ENCODE results near the gene SMC1B. TPM values are rescaled to one million over a fixed set of nuclear protein-coding genes. Genes with fewer than 3 reads are reported as not detected.
A peak's percentile ranks its signal among the peaks of the same experiment; 100 is the strongest.
"Not testable (repeated sequence)": the region's sequence is repeated elsewhere in the genome, so short reads cannot be mapped to it uniquely, and the experiment has no call there.

The SMC1B gene
- total and polyA plus RNA-seq, 2 donors, result 0.11 to 0.19 TPM

GRCh38 chr22:45298934-45299505 is 114.4 kb downstream of the SMC1B start:
- no peaks in the 10 kb centered on the region for H3K36me3 ChIP-seq (ENCODE audit: control insufficient read depth in 2 of 2, insufficient read depth in 2 of 2, low read length in 1 of 2)
- no peak overlapping the region for H3K4me3 ChIP-seq (ENCODE audit: low read length in 2 of 2)
- H3K27me3 ChIP-seq (ENCODE audit: control insufficient read depth in 2 of 2, insufficient read depth in 1 of 2, low read length in 1 of 2), result peaks cover 0 to 2% of the 10 kb centered on the region in 2 donors
- no peak for DNase-seq (ENCODE audit: low read depth in 6 of 9, low spot score in 9 of 9)
- WGBS, result 89% methylated on average over 15 of the region's 15 CpGs
- H3K27ac ChIP-seq (ENCODE audit: low read depth in 1 of 2, low read length in 1 of 2), result no peak overlapping the region
- peaks cover 0 to 7% of the 10 kb centered on the region in 2 donors for H3K4me1 ChIP-seq (ENCODE audit: control insufficient read depth in 2 of 2, insufficient read depth in 2 of 2, low read length in 2 of 2)
- H3K9me3 ChIP-seq (ENCODE audit: control insufficient read depth in 2 of 2, insufficient read depth in 1 of 2, low read length in 1 of 2), result peaks cover 0 to 4% of the 10 kb centered on the region in 2 donors

DNA sequence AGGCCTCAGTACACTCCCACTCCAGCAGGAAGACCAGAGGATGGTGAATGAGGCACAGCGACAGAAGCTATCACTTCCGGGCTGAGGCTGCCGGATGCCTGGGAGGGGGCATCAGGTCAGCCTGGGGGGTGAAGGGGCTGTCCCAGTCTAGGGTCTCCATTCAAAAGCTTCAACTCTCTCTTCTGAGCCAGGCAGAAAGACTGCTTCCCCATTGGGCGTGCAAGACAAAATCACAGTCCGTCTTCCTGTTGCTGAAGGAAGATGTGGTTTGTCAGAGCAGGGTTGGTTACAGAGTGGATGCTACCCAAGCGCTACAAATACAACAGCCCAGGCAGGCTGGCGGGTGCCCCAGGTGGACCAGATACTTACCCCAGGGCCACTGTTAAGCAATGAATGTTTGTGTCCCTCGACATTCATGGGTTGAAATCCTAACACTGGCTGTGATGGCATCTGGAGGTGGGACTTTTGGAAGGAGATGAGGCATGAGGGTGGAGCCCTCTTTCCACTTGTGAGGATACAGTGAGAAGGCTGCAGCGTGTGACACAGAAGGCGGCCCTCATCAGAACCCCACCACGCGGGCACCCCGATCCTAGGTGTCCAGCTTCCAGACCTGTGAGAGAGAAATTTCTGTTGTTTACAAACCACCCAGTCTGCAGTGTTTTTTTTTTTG is 116.6 kb downstream of the SMC1B start:
- H3K4me1 ChIP-seq (ENCODE audit: control insufficient read depth in 2 of 2, insufficient read depth in 2 of 2, low read length in 2 of 2), result peaks cover 0 to 7% of the 10 kb centered on the region in 2 donors
- DNase-seq (ENCODE audit: low read depth in 6 of 9, low spot score in 9 of 9), result peak in 4 of 9 donors; percentile 19 to 69 (median 28)
- H3K27me3 ChIP-seq (ENCODE audit: control insufficient read depth in 2 of 2, insufficient read depth in 1 of 2, low read length in 1 of 2), result peaks cover 0 to 9% of the 10 kb centered on the region in 2 donors
- WGBS, result 47% methylated on average over 13 of the region's 13 CpGs
- no peak overlapping the region for H3K4me3 ChIP-seq (ENCODE audit: low read length in 2 of 2)
- H3K36me3 ChIP-seq (ENCODE audit: control insufficient read depth in 2 of 2, insufficient read depth in 2 of 2, low read length in 1 of 2), result no peaks in the 10 kb centered on the region
- H3K27ac ChIP-seq (ENCODE audit: low read depth in 1 of 2, low read length in 1 of 2), result peak overlapping the region; percentile 68 to 81
- peaks cover 0 to 4% of the 10 kb centered on the region in 2 donors for H3K9me3 ChIP-seq (ENCODE audit: control insufficient read depth in 2 of 2, insufficient read depth in 1 of 2, low read length in 1 of 2)

DNA sequence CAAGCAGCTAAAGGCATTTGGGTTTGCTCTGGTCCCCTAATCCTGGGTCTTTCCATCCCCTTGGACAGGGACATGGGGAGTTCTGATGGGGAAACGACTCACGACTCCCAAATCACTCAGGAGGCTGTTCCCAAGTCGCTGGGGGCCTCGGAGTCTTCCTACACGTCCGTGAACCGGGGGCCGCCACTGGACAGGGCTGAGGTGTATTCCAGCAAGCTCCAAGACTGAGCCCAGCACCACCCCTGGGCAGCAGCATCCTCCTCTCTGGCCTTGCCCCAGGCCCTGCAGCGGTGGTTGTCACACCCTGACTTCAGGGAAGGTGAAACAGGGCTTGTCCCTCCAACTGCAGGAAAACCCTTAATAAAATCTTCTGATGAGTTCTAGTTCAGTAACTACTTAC is 117.9 kb downstream of the SMC1B start:
- 95% methylated on average over 9 of the region's 9 CpGs for WGBS
- H3K9me3 ChIP-seq (ENCODE audit: control insufficient read depth in 2 of 2, insufficient read depth in 1 of 2, low read length in 1 of 2), result peaks cover 0 to 4% of the 10 kb centered on the region in 2 donors
- peaks cover 0 to 7% of the 10 kb centered on the region in 2 donors for H3K4me1 ChIP-seq (ENCODE audit: control insufficient read depth in 2 of 2, insufficient read depth in 2 of 2, low read length in 2 of 2)
- H3K27ac ChIP-seq (ENCODE audit: low read depth in 1 of 2, low read length in 1 of 2), result no peak overlapping the region
- no peak for DNase-seq (ENCODE audit: low read depth in 6 of 9, low spot score in 9 of 9)
- no peaks in the 10 kb centered on the region for H3K36me3 ChIP-seq (ENCODE audit: control insufficient read depth in 2 of 2, insufficient read depth in 2 of 2, low read length in 1 of 2)
- peaks cover 0 to 9% of the 10 kb centered on the region in 2 donors for H3K27me3 ChIP-seq (ENCODE audit: control insufficient read depth in 2 of 2, insufficient read depth in 1 of 2, low read length in 1 of 2)
- H3K4me3 ChIP-seq (ENCODE audit: low read length in 2 of 2), result no peak overlapping the region

DNA sequence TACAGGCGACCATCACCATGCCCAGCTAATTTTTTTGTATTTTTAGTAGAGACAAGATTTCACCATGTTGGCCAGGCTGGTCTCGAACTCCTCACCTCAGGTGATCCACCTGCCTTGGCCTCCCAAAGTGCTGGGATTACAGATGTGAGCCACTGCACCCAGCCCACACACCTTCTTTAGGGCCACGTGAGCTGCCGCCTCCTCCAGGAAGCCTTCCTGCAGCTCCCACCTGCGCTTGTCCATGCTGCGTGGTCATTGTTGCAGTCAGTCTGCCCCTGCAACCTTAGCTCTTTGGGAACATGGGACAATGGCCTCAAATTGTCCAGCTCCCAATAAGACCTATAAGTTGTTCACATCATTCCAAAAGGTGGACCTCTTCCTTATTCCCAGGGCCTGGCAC is 118.4 kb downstream of the SMC1B start:
- H3K27ac ChIP-seq (ENCODE audit: low read depth in 1 of 2, low read length in 1 of 2); H3K27me3 ChIP-seq (ENCODE audit: control insufficient read depth in 2 of 2, insufficient read depth in 1 of 2, low read length in 1 of 2); H3K4me3 ChIP-seq (ENCODE audit: low read length in 2 of 2); H3K36me3 ChIP-seq (ENCODE audit: control insufficient read depth in 2 of 2, insufficient read depth in 2 of 2, low read length in 1 of 2); H3K9me3 ChIP-seq (ENCODE audit: control insufficient read depth in 2 of 2, insufficient read depth in 1 of 2, low read length in 1 of 2); H3K4me1 ChIP-seq (ENCODE audit: control insufficient read depth in 2 of 2, insufficient read depth in 2 of 2, low read length in 2 of 2); DNase-seq (ENCODE audit: low read depth in 6 of 9, low spot score in 9 of 9): not testable (repeated sequence)
- WGBS, result 97% methylated on average over 6 of the region's 6 CpGs

Other genes starting within 250 kb of the SMC1B start
- gene NUP50, start 249.7 kb downstream of the SMC1B start, total RNA-seq, result 70.1 TPM
- gene NUP50, start 249.7 kb downstream of the SMC1B start, polyA plus RNA-seq, result 40.6 TPM
- gene KIAA0930, start 172.7 kb downstream of the SMC1B start, total RNA-seq, result 32.4 TPM
- gene KIAA0930, start 172.7 kb downstream of the SMC1B start, polyA plus RNA-seq, result 32.4 TPM
- 0.47 TPM for gene UPK3A, start 128.7 kb downstream of the SMC1B start, total RNA-seq
- 1.0 TPM for gene UPK3A, start 128.7 kb downstream of the SMC1B start, polyA plus RNA-seq
- 24.1 TPM for gene FAM118A, start 103.7 kb downstream of the SMC1B start, total RNA-seq
- 43.8 TPM for gene FAM118A, start 103.7 kb downstream of the SMC1B start, polyA plus RNA-seq
- gene RIBC2, start 94 bp upstream of the SMC1B start, total RNA-seq, result 2.2 TPM
- gene RIBC2, start 94 bp upstream of the SMC1B start, polyA plus RNA-seq, result 0.66 TPM
- 9.3 TPM for gene FBLN1, start 89.3 kb upstream of the SMC1B start, total RNA-seq
- 36.3 TPM for gene FBLN1, start 89.3 kb upstream of the SMC1B start, polyA plus RNA-seq

Data from thymus (tissue), 11 donors.